Heart right ventricle (tissue), 16 donors: ENCODE measurements around the gene LONP1. TPM values are rescaled to one million over a fixed set of nuclear protein-coding genes. Genes with fewer than 3 reads are reported as not detected.

Experiments
- ATAC-seq, 8 donors: fragments of 200-7000 bp; cut with Tn5 transposase; one replicate each; pipeline ENCODE4 v1.9.1; 2020; ENCODE audit warnings: mild to moderate bottlenecking in 8 of 8, moderate library complexity in 8 of 8, moderate number of reproducible peaks in 1 of 8
- DNase-seq, 2 donors: peaks; one replicate each; pipeline ENCODE4 v3.0.0-alpha.2; 2020
- H3K27ac ChIP-seq, 10 donors: fragments of 200-600 bp; sonication (generic) in 2 of 10; one replicate each; pipeline versions ENCODE4 v1.5.0 to v1.8.0; 2020 to 2022; ENCODE audit warnings: mild to moderate bottlenecking in 3 of 10
- H3K27me3 ChIP-seq, 7 donors: fragments of 200-600 bp; one replicate each; pipeline ENCODE4 v1.8.0; 2021 to 2022; ENCODE audit warnings: mild to moderate bottlenecking in 2 of 7
- H3K36me3 ChIP-seq, 9 donors: fragments of 200-600 bp; sonication (generic) in 1 of 9; one replicate each; pipeline versions ENCODE4 v1.5.0 to v1.8.0; 2020 to 2022; ENCODE audit warnings: mild to moderate bottlenecking in 2 of 9
- H3K4me1 ChIP-seq, 9 donors: fragments of 200-600 bp; sonication (generic) in 1 of 9; one replicate each; pipeline versions ENCODE4 v1.5.0 to v1.8.0; 2020 to 2022; ENCODE audit warnings: mild to moderate bottlenecking in 4 of 9
- H3K4me3 ChIP-seq, 10 donors: fragments of 200-600 bp; sonication (generic) in 2 of 10; one replicate each; pipeline versions ENCODE4 v1.5.0 to v1.8.0; 2020 to 2022; ENCODE audit warnings: mild to moderate bottlenecking in 7 of 10, moderate library complexity in 2 of 10
- H3K9me3 ChIP-seq, 11 donors: fragments of 200-600 bp in 10 of 11; sonication (generic) in 2 of 11; one replicate each; pipeline versions ENCODE4 v1.5.0 to v1.8.0; 2013 to 2022; ENCODE audit warnings: mild to moderate bottlenecking in 2 of 11, control low read depth in 1 of 11, moderate library complexity in 1 of 11
- CTCF ChIP-seq, 9 donors: fragments of 200-600 bp; sonication (generic) in 2 of 9; IDR thresholded peaks; one replicate each; pipeline versions ENCODE4 v1.5.0 to v1.8.0; 2021 to 2022; ENCODE audit warnings: antibody characterized with exemption in 9 of 9, mild to moderate bottlenecking in 5 of 9, moderate library complexity in 1 of 9
- WGBS, 2 donors: extraction: QIAGEN DNeasy Blood & Tissue Kit; methylation state at CpG; one replicate each; pipeline ENCODE4 v1.1.7; 2013; ENCODE audit warnings: inconsistent platforms in 1 of 2; 5-methylcytosine and 5-hydroxymethylcytosine counted together
- intact Hi-C, 10 donors: fragments of 100-400 bp; cut with DNase I; formaldehyde crosslinking; loops; one replicate each; pipeline versions ENCODE4 v1.11.1 to v1.14.2; 2022
- polyA plus RNA-seq, 2 donors: library from polyadenylated mRNA; stranded (reverse); fragments of 200-250 nt; gene quantifications; one replicate each; pipeline ENCODE4 v1.2.3, GENCODE V29; 2013
- total RNA-seq, 10 donors: library from RNA; stranded (reverse); fragmentation: NEBNext Ultra II Directional in 3 of 10; extraction: Animal tissue kit (Norgen Biotek cat#: 25700) in 3 of 10; gene quantifications; one replicate each; pipeline versions ENCODE4 v1.2.1 to v1.2.4, GENCODE V29; 2021 to 2023
- donor health status: Arrhythmogenic right ventricular cardiomyopathy.
- donor health status: ischemic (EF 13 %, LVEDD 7.1; RV severe dilation, severe dysfunction).
- donor health status: healthy with polysubstance abuse.
- donor health status: DM: no; HTN: yes; CAD: no.
- donor health status: DM: no; HTN: no; CAD: no.
- donor health status: ischemic (EF 25% LVEDD 6.9; RV normal size, moderate dysfunction).
- donor health status: ischemic (EF 25% LVEDD 5.7; RV mildly dilated, moderate dysfunction).
- donor health status: healthy.
- donor health status: DM: yes; HTN: yes; CAD: no.
- donor health status: Ischemic cardiomyopathy.
- donor health status: ischemic (EF 35%, LVEDD 5.7; RV mildly dilated, moderate dysfunction).
- donor health status: nonischemic (EF 11% LVEDD 7.7; RV severe dilation, severe dysfunction).
- donor health status: DM: yes; HTN: yes; CAD: no.
- donor health status: PGD.
- donor health status: ischemic (EF 29% LVEDD 5.4; RV normal size, mild dysfunction).
- donor health status: nonischemic (EF 23%, LVEDD 6.1; RV moderate dilation, normal function).

LONP1 gene
- total and polyA plus RNA-seq, 12 donors = 71.4 to 121 (median 90.5) TPM

GRCh38 chr19:5645409-5645808, 74.5 kb downstream of the LONP1 start:
- no peak for ATAC-seq
- Histone ChIP-seq H3K4me3 (no peak overlapping the region), H3K27ac (no peak overlapping the region), H3K36me3 (peaks cover 2 to 92% (median 51%) of the 10 kb centered on the region in 9 donors), H3K4me1 (peaks cover 0 to 8% (median 0%) of the 10 kb centered on the region in 9 donors), H3K9me3 (no peaks in the 10 kb centered on the region), H3K27me3 (no peaks in the 10 kb centered on the region)
- WGBS, 2 donors = 92% methylated on average over 5 of the region's 5 CpGs
- intact Hi-C loops = no loop called here
- TF ChIP-seq CTCF (IDR thresholded peaks at IDR 0.05) = no peak
- DNase-seq = no peak

- no peaks in the 10 kb centered on the region for H3K27me3 ChIP-seq
- DNase-seq = no peak
- no peak for ATAC-seq
- WGBS, 2 donors = 89 to 95% methylated on average over 2 of the region's 2 CpGs
- no peaks in the 10 kb centered on the region for H3K9me3 ChIP-seq
- no peak overlapping the region for H3K4me3 ChIP-seq
- H3K27ac ChIP-seq = no peak overlapping the region
- H3K36me3 ChIP-seq = peaks cover 0 to 91% (median 42%) of the 10 kb centered on the region in 9 donors
- TF ChIP-seq CTCF (IDR thresholded peaks at IDR 0.05) = no peak
- intact Hi-C loops = no loop called here
- H3K4me1 ChIP-seq = peaks cover 0 to 8% (median 0%) of the 10 kb centered on the region in 9 donors
These were observed 75.9 kb downstream of the LONP1 start for GRCh38 chr19:5644037-5644436.

- intact Hi-C loops = no loop called here
- Histone ChIP-seq H3K36me3 (peaks cover 0 to 88% (median 36%) of the 10 kb centered on the region in 9 donors), H3K27ac (no peak overlapping the region), H3K27me3 (no peaks in the 10 kb centered on the region), H3K4me3 (no peak overlapping the region), H3K4me1 (peaks cover 0 to 8% (median 0%) of the 10 kb centered on the region in 9 donors), H3K9me3 (no peaks in the 10 kb centered on the region)
- TF ChIP-seq CTCF (IDR thresholded peaks at IDR 0.05) = no peak
- WGBS, 2 donors = 85 to 86% methylated on average over 4 of the region's 4 CpGs
- no peak for ATAC-seq
- DNase-seq = no peak
These were observed 76.9 kb downstream of the LONP1 start for GRCh38 chr19:5643060-5643459.

- H3K4me1 ChIP-seq = peaks cover 0 to 15% (median 4%) of the 10 kb centered on the region in 9 donors
- intact Hi-C loops = no loop called here
- H3K27me3 ChIP-seq = no peaks in the 10 kb centered on the region
- TF ChIP-seq CTCF (IDR thresholded peaks at IDR 0.05) = no peak
- no peak overlapping the region for H3K27ac ChIP-seq
- no peak overlapping the region for H3K4me3 ChIP-seq
- H3K9me3 ChIP-seq = no peaks in the 10 kb centered on the region
- peaks cover 0 to 79% (median 29%) of the 10 kb centered on the region in 9 donors for H3K36me3 ChIP-seq
- no peak for DNase-seq
- no peak for ATAC-seq
- 90 to 96% methylated on average over 2 of the region's 2 CpGs for WGBS, 2 donors
These were observed 77.7 kb downstream of the LONP1 start for GRCh38 chr19:5642204-5642603.

Other genes starting within 250 kb of the LONP1 start
- under 1 TPM in 7 of 10 donors, not detected in 3; 0.07 to 0.68 (median 0.27) TPM for gene TINCR, start 152.2 kb downstream of the LONP1 start, total RNA-seq
- gene TINCR, start 152.2 kb downstream of the LONP1 start, polyA plus RNA-seq = under 1 TPM in 1 of 2 donors, not detected in 1; 0.14 TPM
- 10 to 100 TPM; 34.4 to 70.4 (median 45.9) TPM for gene SAFB2, start 97.4 kb downstream of the LONP1 start, total RNA-seq
- gene SAFB2, start 97.4 kb downstream of the LONP1 start, polyA plus RNA-seq = 10 to 100 TPM; 30.8 to 80.3 TPM
- gene SAFB, start 97.1 kb downstream of the LONP1 start, total RNA-seq = 10 to 100 TPM; 44.0 to 72.5 (median 50.2) TPM
- gene SAFB, start 97.1 kb downstream of the LONP1 start, polyA plus RNA-seq = 10 to 100 TPM; 42.8 to 59.6 TPM
- gene MICOS13, start 39.6 kb downstream of the LONP1 start, total RNA-seq = 100 to 1,000 TPM; 122 to 173 (median 133) TPM
- 100 to 1,000 TPM; 263 to 658 TPM for gene MICOS13, start 39.6 kb downstream of the LONP1 start, polyA plus RNA-seq
- 1 to 10 TPM; 3.3 to 7.6 (median 4.2) TPM for gene HSD11B1L, start 39.1 kb downstream of the LONP1 start, total RNA-seq
- gene HSD11B1L, start 39.1 kb downstream of the LONP1 start, polyA plus RNA-seq = 10 to 100 TPM in 1 of 2 donors, 1 to 10 TPM in 1; 6.3 to 13.2 TPM
- 100 to 1,000 TPM; 270 to 463 (median 322) TPM for gene RPL36, start 29.9 kb downstream of the LONP1 start, total RNA-seq
- gene RPL36, start 29.9 kb downstream of the LONP1 start, polyA plus RNA-seq = 1,000 to 10,000 TPM in 1 of 2 donors, 100 to 1,000 TPM in 1; 980 to 1,152 TPM
- not detected for gene CATSPERD, start 491 bp upstream of the LONP1 start, total RNA-seq
- gene CATSPERD, start 491 bp upstream of the LONP1 start, polyA plus RNA-seq = not detected
- gene PRR22, start 64.6 kb upstream of the LONP1 start, total RNA-seq = 1 to 10 TPM in 6 of 10 donors, under 1 TPM in 4; 0.59 to 3.0 (median 1.1) TPM
- gene PRR22, start 64.6 kb upstream of the LONP1 start, polyA plus RNA-seq = 1 to 10 TPM; 1.7 to 3.3 TPM
- gene DUS3L, start 71.0 kb upstream of the LONP1 start, total RNA-seq = 10 to 100 TPM; 11.5 to 27.8 (median 14.2) TPM
- gene DUS3L, start 71.0 kb upstream of the LONP1 start, polyA plus RNA-seq = 10 to 100 TPM; 22.7 to 37.7 TPM
- 10 to 100 TPM in 8 of 10 donors, 1 to 10 TPM in 2; 4.5 to 40.4 (median 14.8) TPM for gene NRTN, start 84.9 kb upstream of the LONP1 start, total RNA-seq
- 10 to 100 TPM; 15.4 to 38.1 TPM for gene NRTN, start 84.9 kb upstream of the LONP1 start, polyA plus RNA-seq
- gene FUT6, start 119.6 kb upstream of the LONP1 start, total RNA-seq = not detected
- gene FUT6, start 119.6 kb upstream of the LONP1 start, polyA plus RNA-seq = not detected
- not detected for gene FUT3, start 131.3 kb upstream of the LONP1 start, total RNA-seq
- under 1 TPM in 1 of 2 donors, not detected in 1; 0.01 TPM for gene FUT3, start 131.3 kb upstream of the LONP1 start, polyA plus RNA-seq
- gene FUT5, start 150.4 kb upstream of the LONP1 start, total RNA-seq = under 1 TPM in 1 of 10 donors, not detected in 9; 0.21 TPM
- gene FUT5, start 150.4 kb upstream of the LONP1 start, polyA plus RNA-seq = not detected
- gene NDUFA11, start 183.6 kb upstream of the LONP1 start, total RNA-seq = 100 to 1,000 TPM; 451 to 574 (median 513) TPM
- 1,000 to 10,000 TPM in 1 of 2 donors, 100 to 1,000 TPM in 1; 760 to 1,143 TPM for gene NDUFA11, start 183.6 kb upstream of the LONP1 start, polyA plus RNA-seq
- gene VMAC, start 184.7 kb upstream of the LONP1 start, total RNA-seq = 1 to 10 TPM; 1.3 to 3.9 (median 2.5) TPM
- 1 to 10 TPM; 1.4 to 5.8 TPM for gene VMAC, start 184.7 kb upstream of the LONP1 start, polyA plus RNA-seq
- 1 to 10 TPM; 1.3 to 4.2 (median 2.8) TPM for gene CAPS, start 194.1 kb upstream of the LONP1 start, total RNA-seq
- 10 to 100 TPM in 1 of 2 donors, 1 to 10 TPM in 1; 3.2 to 14.1 TPM for gene CAPS, start 194.1 kb upstream of the LONP1 start, polyA plus RNA-seq